Stimulated activated CD4-positive, alpha-beta T cell treated with anti-CD3 and anti-CD28 coated beads, Interleukin-12 subunit alpha, Interleukin-12 subunit beta, amount 100 ng/mL, for 48 hours (primary cell): ENCODE measurements around the gene HK1.
"Not testable (repeated sequence)": the region's sequence is repeated elsewhere in the genome, so short reads cannot be mapped to it uniquely, and the experiment has no call there.

Experiments
- DNase-seq, 3 donors: peaks; one replicate each; pipeline ENCODE4 v3.0.0-alpha.2; 2020; ENCODE audit warnings: low read depth in 2 of 3, low spot score in 1 of 3

Gene HK1

GRCh38 chr10:69308304-69308703 lies 30.0 kb downstream of the HK1 start:
- not testable (repeated sequence) for DNase-seq

GRCh38 chr10:69311309-69311708 lies 33.0 kb downstream of the HK1 start:
- no peak for DNase-seq

GRCh38 chr10:69312528-69312927 lies 34.2 kb downstream of the HK1 start:
- no peak for DNase-seq

GRCh38 chr10:69315100-69315542 lies 36.8 kb downstream of the HK1 start:
- no peak for DNase-seq

GRCh38 chr10:69315610-69316312 lies 37.5 kb downstream of the HK1 start:
- no peak for DNase-seq

- DNase-seq = no peak
These were observed 38.2 kb downstream of the HK1 start for GRCh38 chr10:69316313-69317059.

GRCh38 chr10:69317175-69317604 lies 38.9 kb downstream of the HK1 start:
- DNase-seq = peak in 1 of 3 donors; percentile 26

GRCh38 chr10:69317626-69318105 lies 39.4 kb downstream of the HK1 start:
- DNase-seq = no peak

- DNase-seq = peak; percentile 84 to 90 (median 86)
These were observed 40.0 kb downstream of the HK1 start for GRCh38 chr10:69318106-69318866.

- DNase-seq = peak; percentile 70 to 74 (median 72)
These were observed 40.8 kb downstream of the HK1 start for GRCh38 chr10:69318867-69319727.

GRCh38 chr10:69319841-69320316 lies 41.6 kb downstream of the HK1 start:
- no peak for DNase-seq

- DNase-seq = no peak
These were observed 42.2 kb downstream of the HK1 start for GRCh38 chr10:69320521-69320920.

GRCh38 chr10:69321039-69321715 lies 42.9 kb downstream of the HK1 start:
- DNase-seq = no peak

- no peak for DNase-seq
These were observed 43.6 kb downstream of the HK1 start for GRCh38 chr10:69321865-69322264.

- DNase-seq = not testable (repeated sequence)
These were observed 44.0 kb downstream of the HK1 start for GRCh38 chr10:69322346-69322745.

GRCh38 chr10:69323622-69324021 lies 45.3 kb downstream of the HK1 start:
- DNase-seq = no peak

GRCh38 chr10:69324583-69324982 lies 46.3 kb downstream of the HK1 start:
- DNase-seq = no peak

GRCh38 chr10:69325637-69326523 lies 47.6 kb downstream of the HK1 start:
- DNase-seq = not testable (repeated sequence)

GRCh38 chr10:69326692-69327091 lies 48.4 kb downstream of the HK1 start:
- DNase-seq = no peak
